ENCODE results near the gene RAET1G.
"Not testable (repeated sequence)": the region's sequence is repeated elsewhere in the genome, so short reads cannot be mapped to it uniquely, and the experiment has no call there.

RAET1G gene

DNA sequence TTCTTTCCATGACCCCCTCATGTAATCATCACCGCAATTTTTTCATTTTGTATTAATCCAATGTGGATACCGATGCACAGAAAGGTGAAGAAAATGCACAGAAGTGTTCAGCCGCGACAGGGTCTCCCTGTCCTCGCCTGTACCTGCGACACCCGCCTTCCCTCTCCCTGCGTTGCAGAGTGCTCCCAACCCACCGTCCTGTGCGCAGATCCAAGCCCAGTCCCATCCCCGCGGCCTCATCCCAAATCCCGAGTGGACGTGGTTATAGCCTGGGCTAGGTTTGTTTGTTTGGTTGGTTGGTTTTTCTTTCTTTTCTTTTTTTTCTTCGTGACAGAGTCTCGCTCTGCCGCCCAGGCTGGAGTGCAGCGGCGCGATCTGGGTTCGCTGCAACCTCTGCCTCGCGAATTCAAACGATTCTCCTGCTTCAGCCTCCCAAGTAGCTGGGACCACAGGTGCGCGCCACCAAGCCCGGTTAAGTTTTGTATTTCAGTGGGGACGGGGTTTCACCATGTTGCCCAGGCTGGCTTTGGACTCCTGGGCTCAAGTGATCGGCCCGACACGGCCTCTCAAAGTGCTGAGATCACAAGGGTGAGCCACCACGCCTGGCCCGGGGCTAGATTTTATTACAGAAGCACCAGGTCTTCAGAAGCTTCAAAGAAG is 536 bp upstream of the RAET1G start:
- no peaks in the 10 kb centered on the region for H3K27me3 ChIP-seq (ENCODE audit: insufficient read depth, poor library complexity, severe bottlenecking)
- no peaks in the 10 kb centered on the region for H3K36me3 ChIP-seq (ENCODE audit: low read depth)
- no peak for TF ChIP-seq CTCF (IDR thresholded peaks at IDR 0.05; ENCODE audit: poor library complexity, severe bottlenecking)
- ATAC-seq (ENCODE audit: low read depth), result no peak
- no peaks in the 10 kb centered on the region for H3K9me3 ChIP-seq (ENCODE audit: severe bottlenecking)
- H3K4me3 ChIP-seq (ENCODE audit: severe bottlenecking), result peak overlapping the region; percentile 38
- no peak overlapping the region for H3K27ac ChIP-seq (ENCODE audit: poor library complexity, severe bottlenecking)
- DNase-seq (ENCODE audit: low spot score), result no peak
- H3K4me1 ChIP-seq (ENCODE audit: insufficient read depth, poor library complexity, severe bottlenecking), result peaks cover 6% of the 10 kb centered on the region

GRCh38 chr6:149922091-149922490 is 830 bp downstream of the RAET1G start:
- H3K27me3 ChIP-seq (ENCODE audit: insufficient read depth, poor library complexity, severe bottlenecking); H3K4me1 ChIP-seq (ENCODE audit: insufficient read depth, poor library complexity, severe bottlenecking); ATAC-seq (ENCODE audit: low read depth); H3K9me3 ChIP-seq (ENCODE audit: severe bottlenecking); H3K27ac ChIP-seq (ENCODE audit: poor library complexity, severe bottlenecking); H3K36me3 ChIP-seq (ENCODE audit: low read depth); DNase-seq (ENCODE audit: low spot score): not testable (repeated sequence)
- peak overlapping the region; percentile 38 for H3K4me3 ChIP-seq (ENCODE audit: severe bottlenecking)

DNA sequence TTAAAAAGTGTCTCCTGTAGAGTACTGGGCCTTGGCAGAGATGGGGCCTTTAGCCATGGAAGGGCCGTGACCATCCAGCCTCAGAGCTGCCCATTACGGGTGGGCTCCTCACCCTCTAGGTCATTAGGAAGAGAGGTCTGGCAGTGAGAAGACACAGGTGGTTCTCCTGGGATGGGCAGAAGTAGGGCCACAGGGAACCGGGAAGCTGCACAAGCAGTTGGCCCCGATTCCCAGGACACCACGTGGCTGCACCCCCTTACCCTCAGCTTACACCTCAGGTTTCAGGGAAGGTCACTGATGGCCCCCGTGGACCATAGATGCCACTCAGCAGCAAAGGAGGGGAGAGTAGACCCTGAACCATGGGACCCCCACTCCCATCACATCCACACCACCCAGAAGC is 1.6 kb downstream of the RAET1G start:
- TF ChIP-seq CTCF (IDR thresholded peaks at IDR 0.05; ENCODE audit: poor library complexity, severe bottlenecking), result no peak
- H3K27me3 ChIP-seq (ENCODE audit: insufficient read depth, poor library complexity, severe bottlenecking), result no peaks in the 10 kb centered on the region
- H3K9me3 ChIP-seq (ENCODE audit: severe bottlenecking), result no peaks in the 10 kb centered on the region
- ATAC-seq (ENCODE audit: low read depth), result no peak
- no peak overlapping the region for H3K4me3 ChIP-seq (ENCODE audit: severe bottlenecking)
- no peak for DNase-seq (ENCODE audit: low spot score)
- H3K36me3 ChIP-seq (ENCODE audit: low read depth), result no peaks in the 10 kb centered on the region
- H3K27ac ChIP-seq (ENCODE audit: poor library complexity, severe bottlenecking), result no peak overlapping the region
- peaks cover 6% of the 10 kb centered on the region for H3K4me1 ChIP-seq (ENCODE audit: insufficient read depth, poor library complexity, severe bottlenecking)

DNA sequence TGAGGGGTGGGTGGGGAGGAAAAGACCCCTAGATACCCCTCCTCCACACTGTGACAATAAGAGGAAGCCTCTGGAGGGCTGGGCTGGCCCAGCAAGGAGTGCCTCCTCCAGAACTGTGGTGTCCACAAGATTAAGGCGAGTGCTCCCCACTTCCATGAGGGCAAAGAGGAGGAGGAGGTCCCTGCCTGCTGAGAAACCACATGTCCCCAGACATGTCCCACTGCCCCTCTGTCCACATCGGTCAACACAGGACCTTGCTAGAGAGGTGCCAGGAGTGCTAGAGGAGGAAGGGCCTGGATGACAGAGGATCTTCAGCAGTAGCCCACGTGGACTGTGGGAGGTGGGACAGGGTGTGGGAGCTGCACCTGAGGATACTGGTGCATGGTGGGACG is 3.1 kb downstream of the RAET1G start:
- H3K9me3 ChIP-seq (ENCODE audit: severe bottlenecking), result no peaks in the 10 kb centered on the region
- peaks cover 3% of the 10 kb centered on the region for H3K4me1 ChIP-seq (ENCODE audit: insufficient read depth, poor library complexity, severe bottlenecking)
- H3K36me3 ChIP-seq (ENCODE audit: low read depth), result no peaks in the 10 kb centered on the region
- no peak overlapping the region for H3K4me3 ChIP-seq (ENCODE audit: severe bottlenecking)
- ATAC-seq (ENCODE audit: low read depth) (no peak), DNase-seq (ENCODE audit: low spot score) (no peak)
- no peak overlapping the region for H3K27ac ChIP-seq (ENCODE audit: poor library complexity, severe bottlenecking)
- TF ChIP-seq CTCF (IDR thresholded peaks at IDR 0.05; ENCODE audit: poor library complexity, severe bottlenecking), result no peak
- no peaks in the 10 kb centered on the region for H3K27me3 ChIP-seq (ENCODE audit: insufficient read depth, poor library complexity, severe bottlenecking)

DNA sequence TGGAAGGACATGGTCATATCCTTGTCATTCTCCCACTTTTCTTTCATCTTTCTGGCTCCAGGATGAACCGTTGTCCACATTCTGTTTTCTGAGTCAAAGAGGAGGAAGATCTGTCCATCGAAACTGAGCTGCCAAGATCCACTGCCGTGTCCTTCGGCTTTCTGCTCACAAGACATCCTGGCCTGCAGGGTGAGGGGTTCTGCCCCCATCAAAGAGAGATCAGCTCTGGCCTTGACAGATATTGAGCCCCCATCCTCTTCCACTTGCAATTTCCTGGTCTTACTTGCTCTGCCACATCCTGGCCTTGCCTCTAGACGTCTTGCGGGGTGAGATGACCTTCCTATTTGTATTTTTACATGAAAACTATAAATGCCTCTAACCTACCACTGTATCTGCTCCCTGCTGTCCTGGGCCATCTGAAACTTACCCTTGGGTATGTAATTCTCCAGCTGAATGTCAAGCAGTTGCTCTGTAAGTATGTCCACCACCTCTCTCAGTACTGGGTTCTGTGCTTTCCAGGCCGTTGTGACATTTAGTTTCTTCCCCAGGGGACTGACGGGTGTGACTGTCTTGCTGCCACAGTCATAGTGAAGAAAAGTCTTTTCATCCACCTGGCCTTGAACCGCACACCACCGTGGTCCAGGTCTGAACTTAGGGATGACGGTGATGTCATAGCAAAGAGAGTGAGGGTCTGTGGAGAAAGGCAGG is 3.6 kb downstream of the RAET1G start:
- not testable (repeated sequence) for H3K4me1 ChIP-seq (ENCODE audit: insufficient read depth, poor library complexity, severe bottlenecking)

More for the DNA sequence above, 3.6 kb downstream of the RAET1G start:
- not testable (repeated sequence) for H3K4me3 ChIP-seq (ENCODE audit: severe bottlenecking); DNase-seq (ENCODE audit: low spot score); H3K27me3 ChIP-seq (ENCODE audit: insufficient read depth, poor library complexity, severe bottlenecking); H3K27ac ChIP-seq (ENCODE audit: poor library complexity, severe bottlenecking); H3K36me3 ChIP-seq (ENCODE audit: low read depth); ATAC-seq (ENCODE audit: low read depth); H3K9me3 ChIP-seq (ENCODE audit: severe bottlenecking)
